Mucosa of stomach (tissue), 1 donor: ENCODE measurements around the gene PIGO.

Experiments
- H3K27me3 ChIP-seq: one replicate; pipeline ENCODE4 v1.7.0; 2013; ENCODE audit warnings: mild to moderate bottlenecking, low read length; ENCODE audit not compliant: control insufficient read depth, insufficient read depth
- H3K36me3 ChIP-seq: one replicate; pipeline ENCODE4 v1.7.0; 2013; ENCODE audit warnings: low read length; ENCODE audit not compliant: control insufficient read depth, insufficient read depth
- H3K4me1 ChIP-seq: one replicate; pipeline ENCODE4 v1.7.0; 2013; ENCODE audit warnings: mild to moderate bottlenecking, low read length; ENCODE audit not compliant: control insufficient read depth, insufficient read depth
- H3K4me3 ChIP-seq: one replicate; pipeline ENCODE4 v1.7.0; 2013; ENCODE audit warnings: low read length
- H3K9ac ChIP-seq: one replicate; pipeline ENCODE4 v1.7.0; 2013; ENCODE audit warnings: mild to moderate bottlenecking, low read length, moderate library complexity
- H3K9me3 ChIP-seq: one replicate; pipeline ENCODE4 v1.7.0; 2013; ENCODE audit warnings: mild to moderate bottlenecking, low read length, moderate library complexity; ENCODE audit not compliant: control insufficient read depth
- donor health status: Pancreatic carcinoma.

PIGO gene

GRCh38 chr9:35056571-35057270 lies 39.7 kb downstream of the PIGO start:
- no peak overlapping the region for H3K9ac ChIP-seq
- H3K4me1 ChIP-seq = no peaks in the 10 kb centered on the region
- no peak overlapping the region for H3K4me3 ChIP-seq
- peaks cover 41% of the 10 kb centered on the region for H3K36me3 ChIP-seq
- H3K9me3 ChIP-seq = no peaks in the 10 kb centered on the region
- no peaks in the 10 kb centered on the region for H3K27me3 ChIP-seq

GRCh38 chr9:35054871-35055644 lies 41.3 kb downstream of the PIGO start:
- H3K9ac ChIP-seq = no peak overlapping the region
- H3K9me3 ChIP-seq = no peaks in the 10 kb centered on the region
- peaks cover 26% of the 10 kb centered on the region for H3K36me3 ChIP-seq
- H3K27me3 ChIP-seq = no peaks in the 10 kb centered on the region
- no peak overlapping the region for H3K4me3 ChIP-seq
- H3K4me1 ChIP-seq = no peaks in the 10 kb centered on the region

GRCh38 chr9:35054185-35054835 lies 42.1 kb downstream of the PIGO start:
- peaks cover 22% of the 10 kb centered on the region for H3K36me3 ChIP-seq
- no peaks in the 10 kb centered on the region for H3K27me3 ChIP-seq
- H3K4me3 ChIP-seq = no peak overlapping the region
- no peaks in the 10 kb centered on the region for H3K4me1 ChIP-seq
- H3K9ac ChIP-seq = no peak overlapping the region
- no peaks in the 10 kb centered on the region for H3K9me3 ChIP-seq

- Histone ChIP-seq H3K27me3 (no peaks in the 10 kb centered on the region), H3K9me3 (no peaks in the 10 kb centered on the region), H3K36me3 (no peaks in the 10 kb centered on the region), H3K4me1 (no peaks in the 10 kb centered on the region), H3K9ac (no peak overlapping the region), H3K4me3 (no peak overlapping the region)
These were observed 45.1 kb downstream of the PIGO start for GRCh38 chr9:35051069-35051967.

GRCh38 chr9:35048511-35048910 lies 47.9 kb downstream of the PIGO start:
- Histone ChIP-seq H3K27me3 (no peaks in the 10 kb centered on the region), H3K36me3 (no peaks in the 10 kb centered on the region), H3K9ac (no peak overlapping the region), H3K9me3 (no peaks in the 10 kb centered on the region), H3K4me3 (no peak overlapping the region), H3K4me1 (no peaks in the 10 kb centered on the region)

GRCh38 chr9:35044071-35044470 lies 52.3 kb downstream of the PIGO start:
- no peaks in the 10 kb centered on the region for H3K27me3 ChIP-seq
- H3K4me3 ChIP-seq = no peak overlapping the region
- no peak overlapping the region for H3K9ac ChIP-seq
- H3K36me3 ChIP-seq = no peaks in the 10 kb centered on the region
- H3K4me1 ChIP-seq = no peaks in the 10 kb centered on the region
- no peaks in the 10 kb centered on the region for H3K9me3 ChIP-seq

GRCh38 chr9:35042891-35043545 lies 53.4 kb downstream of the PIGO start:
- no peaks in the 10 kb centered on the region for H3K36me3 ChIP-seq

GRCh38 chr9:35042081-35042604 lies 54.2 kb downstream of the PIGO start:
- no peaks in the 10 kb centered on the region for H3K4me1 ChIP-seq
- H3K36me3 ChIP-seq = no peaks in the 10 kb centered on the region
- H3K27me3 ChIP-seq = no peaks in the 10 kb centered on the region

More at GRCh38 chr9:35042891-35043545, 53.4 kb downstream of the PIGO start:
- H3K27me3 ChIP-seq = no peaks in the 10 kb centered on the region
- no peaks in the 10 kb centered on the region for H3K4me1 ChIP-seq
- no peak overlapping the region for H3K9ac ChIP-seq
- H3K9me3 ChIP-seq = no peaks in the 10 kb centered on the region
- H3K4me3 ChIP-seq = no peak overlapping the region

More at GRCh38 chr9:35042081-35042604, 54.2 kb downstream of the PIGO start:
- Histone ChIP-seq H3K4me3 (no peak overlapping the region), H3K9ac (no peak overlapping the region), H3K9me3 (no peaks in the 10 kb centered on the region)
